K562 (cell line): ENCODE data around the gene ZNF460. TPM values are rescaled to one million over a fixed set of nuclear protein-coding genes. Genes with fewer than 3 reads are reported as not detected.

ENCODE experiments used
- ELF1 ChIP-seq: fragments of 200-800 bp; sonication (Bioruptor generic); IDR thresholded peaks from 2 replicates; pipeline ENCODE4 v1.6.1; 2016; ENCODE audit warnings: missing genetic modification characterization, missing compliant biosample characterization
- GATAD2B ChIP-seq: fragments of 450-650 bp; IDR thresholded peaks from 2 replicates; pipeline ENCODE4 v1.6.1; 2017; ENCODE audit warnings: mild to moderate bottlenecking, borderline replicate concordance
- RAD21 ChIP-seq, 2 experiments: fragments of 250-450 bp in 1 of 2; fragments of 450-650 bp in 1 of 2; sonication (Bioruptor Pico) in 1 of 2; formaldehyde crosslinking in 1 of 2; IDR thresholded peaks in 1 of 2; conservative IDR thresholded peaks in 1 of 2; 2 replicates each; pipeline versions ENCODE4 v1.4.0 to v1.8.0; 2020 to 2022; ENCODE audit warnings: mild to moderate bottlenecking in 2 of 2, moderate library complexity in 1 of 2
- SFPQ ChIP-seq: fragments of 200-400 bp; formaldehyde crosslinking; IDR thresholded peaks from 2 replicates; pipeline ENCODE4 v1.6.1; 2017; ENCODE audit warnings: mild to moderate bottlenecking, low read depth, low read length, moderate library complexity
- SMARCA4 ChIP-seq: fragments of 450-650 bp; IDR thresholded peaks from 2 replicates; pipeline ENCODE4 v1.6.1; 2016
- SMC3 ChIP-seq: conservative IDR thresholded peaks from 2 replicates; pipeline ENCODE4 v1.6.1; 2011; ENCODE audit warnings: low read depth, low read length, improper control_type of control experiment; ENCODE audit not compliant: insufficient read depth
- SP1 ChIP-seq: sonication (generic); formaldehyde crosslinking; IDR thresholded peaks from 2 replicates; pipeline ENCODE4 v1.8.1; 2022; ENCODE audit warnings: mild to moderate bottlenecking, missing genetic modification reagents
- SRF ChIP-seq, 2 experiments: fragments of 250-450, 450-650 bp in 1 of 2; sonication (Bioruptor Pico) in 1 of 2; sonication (generic) in 1 of 2; formaldehyde crosslinking; IDR thresholded peaks; 2 replicates each; pipeline versions ENCODE4 v1.5.0 to v1.5.1; 2020 to 2022; ENCODE audit warnings: mild to moderate bottlenecking in 1 of 2, missing genetic modification reagents in 1 of 2
- SRSF3 ChIP-seq: fragments of 200-400 bp; formaldehyde crosslinking; IDR thresholded peaks from 2 replicates; pipeline ENCODE4 v1.6.1; 2016; ENCODE audit warnings: mild to moderate bottlenecking, low read length, moderate library complexity; ENCODE audit not compliant: insufficient read depth
- SUPT5H ChIP-seq: fragments of 450-650 bp; IDR thresholded peaks from 2 replicates; pipeline ENCODE4 v1.6.1; 2016
- ZBTB33 ChIP-seq: sonication (generic); formaldehyde crosslinking; IDR thresholded peaks from 2 replicates; pipeline ENCODE4 v1.8.1; 2023; ENCODE audit warnings: mild to moderate bottlenecking, missing genetic modification reagents
- ZKSCAN3 ChIP-seq: fragments of 250-450 bp; sonication (Bioruptor Pico); IDR thresholded peaks from 2 replicates; pipeline ENCODE4 v1.4.0; 2020
- ZNF395 ChIP-seq: fragments of 200-800 bp; sonication (Bioruptor generic); IDR thresholded peaks from 2 replicates; pipeline ENCODE4 v1.6.1; 2017; ENCODE audit warnings: missing genetic modification characterization, missing compliant biosample characterization
- ZNF592 ChIP-seq: fragments of 450-650 bp; IDR thresholded peaks from 2 replicates; pipeline ENCODE4 v1.6.1; 2017; ENCODE audit warnings: antibody characterized with exemption, mild to moderate bottlenecking
- ZNF764 ChIP-seq: fragments of 250-450 bp; sonication (Bioruptor Pico); IDR thresholded peaks from 2 replicates; pipeline ENCODE4 v1.4.0; 2020; ENCODE audit warnings: low read depth, mild to moderate bottlenecking, moderate library complexity
- polyA plus RNA-seq, 8 experiments: library from polyadenylated mRNA; depleted of rRNA in 4 of 8; stranded (reverse) in 5 of 8; unstranded in 3 of 8; fragments of >200 nt; fragmentation: Nextera tagmentation in 2 of 8; fragmentation: Illumina TruSeq in 1 of 8; extraction: Ambion mirVana in 2 of 8; extraction: Trizol in 1 of 8; gene quantifications; 2 replicates each; pipeline versions ENCODE4 v1.2.1 to v1.2.3, GENCODE V29; 2011 to 2014; ENCODE audit warnings: inconsistent platforms in 1 of 8, missing spikeins in 1 of 8
- total RNA-seq, 7 experiments: library from RNA; depleted of rRNA in 6 of 7; stranded (reverse); fragments of >200 nt in 6 of 7; fragmentation: Illumina TruSeq in 2 of 7; extraction: Trizol in 2 of 7; gene quantifications; 2 replicates each; pipeline versions ENCODE4 v1.2.1 to v1.2.3, GENCODE V29; 2011 to 2021; ENCODE audit warnings: low replicate concordance in 1 of 7

The ZNF460 gene
- total and polyA plus RNA-seq, 9 of the 15 experiments (the other 6 are each of a cell fraction or from before 2014, with no cell fraction given) = 0.45 to 36.2 (median 16.6) TPM

GRCh38 chr19:57279418-57280164 is 694 bp upstream of the ZNF460 start (continued):
- TF ChIP-seq ZNF592 (peak; percentile 91), ZKSCAN3 (no peak), SRF (CRISPR knock-in tag; IDR thresholded peaks at IDR 0.05) (peak in 1 of 2 experiments; percentile 78; a peak in 2 of 4 replicates), GATAD2B (peak; percentile 49), SMC3 (no peak), RAD21 (CRISPR knock-in tag; conservative IDR thresholded peaks at IDR 0.05 in 1 of 2, IDR thresholded peaks at IDR 0.05 in 1 of 2) (peak; percentile 32 to 57), SRSF3 (0 out of 2 replicates have a peak, but pooled peaks have one; percentile 80), ELF1 (tag) (peak; percentile 98), ZBTB33 (CRISPR knock-in tag) (no peak), ZNF764 (no peak), SMARCA4 (peak; percentile 52; the same call in 1 of the 2 replicates), SP1 (CRISPR knock-in tag) (no peak), SUPT5H (peak; percentile 88), ZNF395 (peak; percentile 87), SFPQ (no peak)
